ENCODE results near the gene STAT4.

STAT4 gene

GRCh38 chr2:191036363-191036762 lies 114.4 kb downstream of the STAT4 start:
- Histone ChIP-seq H3K27me3 (ENCODE audit: control insufficient read depth, insufficient read depth, low read length) (no peaks in the 10 kb centered on the region), H3K4me1 (ENCODE audit: control insufficient read depth, insufficient read depth, low read length) (peaks cover 23% of the 10 kb centered on the region), H3K36me3 (ENCODE audit: insufficient read depth, low read length) (no peaks in the 10 kb centered on the region)

GRCh38 chr2:191032588-191033429 lies 118.0 kb downstream of the STAT4 start:
- no peak overlapping the region for H3K9ac ChIP-seq (ENCODE audit: low read depth, low read length)
- H3K27me3 ChIP-seq (ENCODE audit: control insufficient read depth, insufficient read depth, low read length): no peaks in the 10 kb centered on the region
- H3K9me3 ChIP-seq (replicated peaks; ENCODE audit: low read length): no peaks in the 10 kb centered on the region
- H3K4me2 ChIP-seq (ENCODE audit: low read length): no peak overlapping the region
- no peak overlapping the region for H3K4me3 ChIP-seq (ENCODE audit: low read length)
- no peaks in the 10 kb centered on the region for H3K36me3 ChIP-seq (ENCODE audit: insufficient read depth, low read length)
- H3K4me1 ChIP-seq (ENCODE audit: control insufficient read depth, insufficient read depth, low read length): peaks cover 13% of the 10 kb centered on the region

More at GRCh38 chr2:191036363-191036762, 114.4 kb downstream of the STAT4 start:
- Histone ChIP-seq H3K9me3 (replicated peaks; ENCODE audit: low read length) (no peaks in the 10 kb centered on the region), H3K9ac (ENCODE audit: low read depth, low read length) (no peak overlapping the region), H3K4me3 (ENCODE audit: low read length) (no peak overlapping the region), H3K4me2 (ENCODE audit: low read length) (no peak overlapping the region)

GRCh38 chr2:191031256-191031655 lies 119.5 kb downstream of the STAT4 start:
- H3K4me3 ChIP-seq (ENCODE audit: low read length): no peak overlapping the region
- H3K27me3 ChIP-seq (ENCODE audit: control insufficient read depth, insufficient read depth, low read length): no peaks in the 10 kb centered on the region
- H3K4me1 ChIP-seq (ENCODE audit: control insufficient read depth, insufficient read depth, low read length): peaks cover 9% of the 10 kb centered on the region
- H3K9me3 ChIP-seq (replicated peaks; ENCODE audit: low read length): no peaks in the 10 kb centered on the region
- H3K9ac ChIP-seq (ENCODE audit: low read depth, low read length): no peak overlapping the region
- no peak overlapping the region for H3K4me2 ChIP-seq (ENCODE audit: low read length)
- H3K36me3 ChIP-seq (ENCODE audit: insufficient read depth, low read length): no peaks in the 10 kb centered on the region

- H3K4me1 ChIP-seq (ENCODE audit: control insufficient read depth, insufficient read depth, low read length): peaks cover 9% of the 10 kb centered on the region
- H3K36me3 ChIP-seq (ENCODE audit: insufficient read depth, low read length): no peaks in the 10 kb centered on the region
- H3K4me2 ChIP-seq (ENCODE audit: low read length): peak overlapping the region; percentile 61
- H3K9me3 ChIP-seq (replicated peaks; ENCODE audit: low read length): no peaks in the 10 kb centered on the region
- H3K27me3 ChIP-seq (ENCODE audit: control insufficient read depth, insufficient read depth, low read length): no peaks in the 10 kb centered on the region
- no peak overlapping the region for H3K4me3 ChIP-seq (ENCODE audit: low read length)
- H3K9ac ChIP-seq (ENCODE audit: low read depth, low read length): no peak overlapping the region
Observed at GRCh38 chr2:191030521-191031154, 120.2 kb downstream of the STAT4 start.

- Histone ChIP-seq H3K4me2 (ENCODE audit: low read length) (no peak overlapping the region), H3K27me3 (ENCODE audit: control insufficient read depth, insufficient read depth, low read length) (no peaks in the 10 kb centered on the region), H3K9me3 (replicated peaks; ENCODE audit: low read length) (no peaks in the 10 kb centered on the region), H3K4me3 (ENCODE audit: low read length) (no peak overlapping the region), H3K4me1 (ENCODE audit: control insufficient read depth, insufficient read depth, low read length) (peaks cover 9% of the 10 kb centered on the region), H3K36me3 (ENCODE audit: insufficient read depth, low read length) (no peaks in the 10 kb centered on the region), H3K9ac (ENCODE audit: low read depth, low read length) (no peak overlapping the region)
Observed at GRCh38 chr2:191029280-191029950, 121.4 kb downstream of the STAT4 start.

GRCh38 chr2:191026377-191026776 lies 124.4 kb downstream of the STAT4 start:
- Histone ChIP-seq H3K4me2 (ENCODE audit: low read length) (no peak overlapping the region), H3K9me3 (replicated peaks; ENCODE audit: low read length) (no peaks in the 10 kb centered on the region), H3K9ac (ENCODE audit: low read depth, low read length) (no peak overlapping the region), H3K27me3 (ENCODE audit: control insufficient read depth, insufficient read depth, low read length) (no peaks in the 10 kb centered on the region), H3K4me3 (ENCODE audit: low read length) (no peak overlapping the region), H3K36me3 (ENCODE audit: insufficient read depth, low read length) (no peaks in the 10 kb centered on the region), H3K4me1 (ENCODE audit: control insufficient read depth, insufficient read depth, low read length) (peaks cover 7% of the 10 kb centered on the region)

- Histone ChIP-seq H3K9me3 (replicated peaks; ENCODE audit: low read length) (no peaks in the 10 kb centered on the region), H3K4me2 (ENCODE audit: low read length) (no peak overlapping the region), H3K9ac (ENCODE audit: low read depth, low read length) (no peak overlapping the region), H3K4me1 (ENCODE audit: control insufficient read depth, insufficient read depth, low read length) (peaks cover 9% of the 10 kb centered on the region), H3K27me3 (ENCODE audit: control insufficient read depth, insufficient read depth, low read length) (no peaks in the 10 kb centered on the region), H3K36me3 (ENCODE audit: insufficient read depth, low read length) (no peaks in the 10 kb centered on the region), H3K4me3 (ENCODE audit: low read length) (no peak overlapping the region)
Observed at GRCh38 chr2:191025135-191025534, 125.7 kb downstream of the STAT4 start.

GRCh38 chr2:191023235-191023679 lies 127.5 kb downstream of the STAT4 start:
- Histone ChIP-seq H3K4me3 (ENCODE audit: low read length) (no peak overlapping the region), H3K4me1 (ENCODE audit: control insufficient read depth, insufficient read depth, low read length) (peaks cover 9% of the 10 kb centered on the region)

GRCh38 chr2:191020742-191021381 lies 129.9 kb downstream of the STAT4 start:
- no peaks in the 10 kb centered on the region for H3K9me3 ChIP-seq (replicated peaks; ENCODE audit: low read length)
- peaks cover 9% of the 10 kb centered on the region for H3K4me1 ChIP-seq (ENCODE audit: control insufficient read depth, insufficient read depth, low read length)
- H3K4me3 ChIP-seq (ENCODE audit: low read length): peak overlapping the region; percentile 82
- H3K9ac ChIP-seq (ENCODE audit: low read depth, low read length): peak overlapping the region; percentile 94
- H3K27me3 ChIP-seq (ENCODE audit: control insufficient read depth, insufficient read depth, low read length): no peaks in the 10 kb centered on the region
- H3K4me2 ChIP-seq (ENCODE audit: low read length): peak overlapping the region; percentile 96
- H3K36me3 ChIP-seq (ENCODE audit: insufficient read depth, low read length): no peaks in the 10 kb centered on the region

More at GRCh38 chr2:191023235-191023679, 127.5 kb downstream of the STAT4 start:
- H3K27me3 ChIP-seq (ENCODE audit: control insufficient read depth, insufficient read depth, low read length): no peaks in the 10 kb centered on the region
- no peak overlapping the region for H3K9ac ChIP-seq (ENCODE audit: low read depth, low read length)
- H3K36me3 ChIP-seq (ENCODE audit: insufficient read depth, low read length): no peaks in the 10 kb centered on the region
- no peak overlapping the region for H3K4me2 ChIP-seq (ENCODE audit: low read length)
- no peaks in the 10 kb centered on the region for H3K9me3 ChIP-seq (replicated peaks; ENCODE audit: low read length)

GRCh38 chr2:191020221-191020741 lies 130.5 kb downstream of the STAT4 start:
- H3K4me3 ChIP-seq (ENCODE audit: low read length): peak overlapping the region; percentile 82
- no peaks in the 10 kb centered on the region for H3K36me3 ChIP-seq (ENCODE audit: insufficient read depth, low read length)
- H3K4me2 ChIP-seq (ENCODE audit: low read length): peak overlapping the region; percentile 96
- H3K9me3 ChIP-seq (replicated peaks; ENCODE audit: low read length): no peaks in the 10 kb centered on the region
- peak overlapping the region; percentile 94 for H3K9ac ChIP-seq (ENCODE audit: low read depth, low read length)
- H3K27me3 ChIP-seq (ENCODE audit: control insufficient read depth, insufficient read depth, low read length): no peaks in the 10 kb centered on the region
- peaks cover 9% of the 10 kb centered on the region for H3K4me1 ChIP-seq (ENCODE audit: control insufficient read depth, insufficient read depth, low read length)

- Histone ChIP-seq H3K9ac (ENCODE audit: low read depth, low read length) (peak overlapping the region; percentile 94), H3K4me2 (ENCODE audit: low read length) (no peak overlapping the region), H3K36me3 (ENCODE audit: insufficient read depth, low read length) (no peaks in the 10 kb centered on the region), H3K27me3 (ENCODE audit: control insufficient read depth, insufficient read depth, low read length) (no peaks in the 10 kb centered on the region), H3K9me3 (replicated peaks; ENCODE audit: low read length) (no peaks in the 10 kb centered on the region), H3K4me3 (ENCODE audit: low read length) (no peak overlapping the region), H3K4me1 (ENCODE audit: control insufficient read depth, insufficient read depth, low read length) (peaks cover 13% of the 10 kb centered on the region)
Observed at GRCh38 chr2:191019376-191019775, 131.4 kb downstream of the STAT4 start.
